ENCODE measurements around the gene C1RL. TPM values are rescaled to one million over a fixed set of nuclear protein-coding genes. Genes with fewer than 3 reads are reported as not detected.

C1RL gene
- total and polyA plus RNA-seq, 2 donors (not counting 1 experiment from before 2014, with no cell fraction given), result 13.5 to 24.9 TPM

DNA sequence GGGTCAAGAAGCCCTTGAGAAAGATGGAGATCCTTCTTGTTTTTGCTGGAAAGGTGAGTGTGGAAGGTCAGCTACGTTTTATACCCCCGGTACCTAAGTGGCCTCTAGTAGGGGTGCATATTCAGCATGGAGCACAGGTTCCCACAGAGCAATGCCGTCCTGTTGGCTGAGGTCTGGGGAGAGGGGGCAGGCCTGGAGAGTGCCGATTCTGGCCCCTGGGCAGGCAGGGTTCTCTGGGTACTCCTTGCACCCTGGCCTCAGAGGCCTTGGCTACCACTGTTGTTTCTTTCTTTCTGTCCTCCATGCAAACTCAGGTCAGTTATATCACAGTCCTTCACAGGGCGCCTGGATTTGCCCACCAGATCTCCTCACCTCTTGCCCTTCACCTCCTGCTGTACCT lies 11.2 kb upstream of the C1RL start:
- Mint-ChIP-seq H3K4me1 (no peaks in the 10 kb centered on the region), H3K27me3 (no peaks in the 10 kb centered on the region), H3K27ac (no peak overlapping the region), H3K9me3 (ENCODE audit: insufficient read depth) (no peaks in the 10 kb centered on the region), H3K4me3 (no peak overlapping the region)
- no peaks in the 10 kb centered on the region for H4K20me1 ChIP-seq (ENCODE audit: control insufficient read depth, insufficient read depth, low read length, poor library complexity, severe bottlenecking)
- ATAC-seq (ENCODE audit: low read depth) (no peak), DNase-seq (no peak)
- H3K4me1 ChIP-seq (ENCODE audit: control insufficient read depth in 2 of 2, insufficient read depth in 2 of 2, low read length in 2 of 2), result no peaks in the 10 kb centered on the region
- H2AFZ ChIP-seq (ENCODE audit: insufficient read depth, low read depth, low read length, poor library complexity, severe bottlenecking), result no peak overlapping the region
- intact Hi-C loops (cut with micrococcal nuclease), result no loop called here
- no peak for TF ChIP-seq EZH2 (IDR thresholded peaks at IDR 0.05; ENCODE audit: borderline replicate concordance, insufficient read depth, low read depth, low read length, poor library complexity, severe bottlenecking)
- TF ChIP-seq, protein P1, sequence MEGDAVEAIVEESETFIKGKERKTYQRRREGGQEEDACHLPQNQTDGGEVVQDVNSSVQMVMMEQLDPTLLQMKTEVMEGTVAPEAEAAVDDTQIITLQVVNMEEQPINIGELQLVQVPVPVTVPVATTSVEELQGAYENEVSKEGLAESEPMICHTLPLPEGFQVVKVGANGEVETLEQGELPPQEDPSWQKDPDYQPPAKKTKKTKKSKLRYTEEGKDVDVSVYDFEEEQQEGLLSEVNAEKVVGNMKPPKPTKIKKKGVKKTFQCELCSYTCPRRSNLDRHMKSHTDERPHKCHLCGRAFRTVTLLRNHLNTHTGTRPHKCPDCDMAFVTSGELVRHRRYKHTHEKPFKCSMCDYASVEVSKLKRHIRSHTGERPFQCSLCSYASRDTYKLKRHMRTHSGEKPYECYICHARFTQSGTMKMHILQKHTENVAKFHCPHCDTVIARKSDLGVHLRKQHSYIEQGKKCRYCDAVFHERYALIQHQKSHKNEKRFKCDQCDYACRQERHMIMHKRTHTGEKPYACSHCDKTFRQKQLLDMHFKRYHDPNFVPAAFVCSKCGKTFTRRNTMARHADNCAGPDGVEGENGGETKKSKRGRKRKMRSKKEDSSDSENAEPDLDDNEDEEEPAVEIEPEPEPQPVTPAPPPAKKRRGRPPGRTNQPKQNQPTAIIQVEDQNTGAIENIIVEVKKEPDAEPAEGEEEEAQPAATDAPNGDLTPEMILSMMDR (IDR thresholded peaks at IDR 0.05), result no peak
- H3K4me3 ChIP-seq (ENCODE audit: control extremely low read depth in 1 of 5, extremely low read depth in 1 of 5, insufficient read depth in 1 of 5, low read depth in 2 of 5, low read length in 4 of 5), result no peak overlapping the region
- H3K9ac ChIP-seq (ENCODE audit: low read length), result no peak overlapping the region
- H3K9me3 ChIP-seq (ENCODE audit: control extremely low read depth in 1 of 3, control insufficient read depth in 2 of 3, insufficient read depth in 1 of 3, low read length in 2 of 3), result no peaks in the 10 kb centered on the region
- H3K27me3 ChIP-seq (replicated peaks in 1 of 4; ENCODE audit: control extremely low read depth in 1 of 4, control insufficient read depth in 3 of 4, insufficient read depth in 4 of 4, low read length in 3 of 4), result no peaks in the 10 kb centered on the region
- H3K27ac ChIP-seq (ENCODE audit: low read length in 2 of 2), result no peak overlapping the region
- CTCF ChIA-PET, result interaction anchor here (0.9 kb wide), 1 partner anchor 145 kb away, joined by 3 read pairs; no protein-coding TSS in a partner anchor
- 99% methylated on average over 5 of the region's 5 CpGs for WGBS (ENCODE audit: insufficient coverage)
- H3K79me2 ChIP-seq (ENCODE audit: control insufficient read depth, insufficient read depth, low read length), result no peaks in the 10 kb centered on the region
- POLR2A ChIA-PET, result no interaction called here
- H3K36me3 ChIP-seq (replicated peaks in 1 of 2; ENCODE audit: control extremely low read depth in 1 of 2, control insufficient read depth in 1 of 2, extremely low read depth in 1 of 2, insufficient read depth in 2 of 2, low read length in 1 of 2), result peaks cover 0 to 20% of the 10 kb centered on the region in 2 experiments
- no peak overlapping the region for H3K4me2 ChIP-seq (replicated peaks; ENCODE audit: low read depth, low read length, poor library complexity, severe bottlenecking)

DNA sequence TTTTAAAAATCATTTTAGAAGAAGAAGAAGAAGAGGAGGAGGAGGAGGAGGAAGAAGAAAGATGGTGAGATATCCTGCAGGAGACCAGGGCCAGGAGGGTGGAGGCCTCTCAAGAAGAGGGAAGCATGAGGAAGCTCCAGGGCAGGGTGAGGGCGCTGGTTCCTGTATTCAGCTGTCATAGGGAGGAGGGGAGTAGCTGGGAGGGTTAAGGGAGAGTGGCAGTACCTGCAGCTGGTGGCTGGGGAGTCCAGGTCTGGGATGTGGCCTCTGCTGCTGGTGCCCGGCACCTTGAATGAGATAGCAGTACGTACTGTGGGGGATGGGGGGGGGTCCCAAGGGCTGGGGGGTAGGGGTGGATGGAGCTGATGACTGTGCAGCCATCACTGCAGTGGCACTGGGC lies 9.9 kb upstream of the C1RL start:
- CTCF ChIA-PET, result interaction anchor here (0.9 to 1.3 kb wide), 2 partner anchors 10 to 154 kb away, joined by 3 read pairs; partner anchors contain the start of gene C1RL
- no peak overlapping the region for H3K27ac Mint-ChIP-seq
- Histone ChIP-seq H3K27me3 (replicated peaks in 1 of 4; ENCODE audit: control extremely low read depth in 1 of 4, control insufficient read depth in 3 of 4, insufficient read depth in 4 of 4, low read length in 3 of 4) (no peaks in the 10 kb centered on the region), H3K9ac (ENCODE audit: low read length) (no peak overlapping the region), H2AFZ (ENCODE audit: insufficient read depth, low read depth, low read length, poor library complexity, severe bottlenecking) (no peak overlapping the region), H3K27ac (ENCODE audit: low read length in 2 of 2) (no peak overlapping the region), H3K79me2 (ENCODE audit: control insufficient read depth, insufficient read depth, low read length) (no peaks in the 10 kb centered on the region), H3K9me3 (ENCODE audit: control extremely low read depth in 1 of 3, control insufficient read depth in 2 of 3, insufficient read depth in 1 of 3, low read length in 2 of 3) (no peaks in the 10 kb centered on the region), H3K4me3 (ENCODE audit: control extremely low read depth in 1 of 5, extremely low read depth in 1 of 5, insufficient read depth in 1 of 5, low read depth in 2 of 5, low read length in 4 of 5) (no peak overlapping the region), H3K4me1 (ENCODE audit: control insufficient read depth in 2 of 2, insufficient read depth in 2 of 2, low read length in 2 of 2) (no peaks in the 10 kb centered on the region), H4K20me1 (ENCODE audit: control insufficient read depth, insufficient read depth, low read length, poor library complexity, severe bottlenecking) (peaks cover 1% of the 10 kb centered on the region), H3K4me2 (replicated peaks; ENCODE audit: low read depth, low read length, poor library complexity, severe bottlenecking) (no peak overlapping the region), H3K36me3 (replicated peaks in 1 of 2; ENCODE audit: control extremely low read depth in 1 of 2, control insufficient read depth in 1 of 2, extremely low read depth in 1 of 2, insufficient read depth in 2 of 2, low read length in 1 of 2) (peaks cover 0 to 30% of the 10 kb centered on the region in 2 experiments)
- intact Hi-C loops (cut with micrococcal nuclease), result no loop called here
- POLR2A ChIA-PET, result no interaction called here
- ATAC-seq (ENCODE audit: low read depth), result no peak
- no peak overlapping the region for H3K4me3 Mint-ChIP-seq
- WGBS (ENCODE audit: insufficient coverage), result 92% methylated on average over 3 of the region's 3 CpGs
- H3K9me3 Mint-ChIP-seq (ENCODE audit: insufficient read depth), result no peaks in the 10 kb centered on the region
- no peak for DNase-seq
- TF ChIP-seq EZH2 (IDR thresholded peaks at IDR 0.05; ENCODE audit: borderline replicate concordance, insufficient read depth, low read depth, low read length, poor library complexity, severe bottlenecking), result no peak
- TF ChIP-seq, protein P1 (IDR thresholded peaks at IDR 0.05), result no peak
- H3K27me3 Mint-ChIP-seq, result no peaks in the 10 kb centered on the region
- no peaks in the 10 kb centered on the region for H3K4me1 Mint-ChIP-seq

Data from B cell (primary cell).